ENCODE data around the gene NKX1-1.
"Not testable (repeated sequence)": the region's sequence is repeated elsewhere in the genome, so short reads cannot be mapped to it uniquely, and the experiment has no call there.

NKX1-1 gene

GRCh38 chr4:1373892-1374705 is 32.1 kb downstream of the NKX1-1 start:
- DNase-seq (ENCODE audit: low read depth in 2 of 2) = no peak

GRCh38 chr4:1372576-1372975 is 33.7 kb downstream of the NKX1-1 start:
- DNase-seq (ENCODE audit: low read depth in 2 of 2) = not testable (repeated sequence)

- DNase-seq (ENCODE audit: low read depth in 2 of 2) = no peak
Measured at GRCh38 chr4:1371176-1372165, 34.8 kb downstream of the NKX1-1 start.

DNA sequence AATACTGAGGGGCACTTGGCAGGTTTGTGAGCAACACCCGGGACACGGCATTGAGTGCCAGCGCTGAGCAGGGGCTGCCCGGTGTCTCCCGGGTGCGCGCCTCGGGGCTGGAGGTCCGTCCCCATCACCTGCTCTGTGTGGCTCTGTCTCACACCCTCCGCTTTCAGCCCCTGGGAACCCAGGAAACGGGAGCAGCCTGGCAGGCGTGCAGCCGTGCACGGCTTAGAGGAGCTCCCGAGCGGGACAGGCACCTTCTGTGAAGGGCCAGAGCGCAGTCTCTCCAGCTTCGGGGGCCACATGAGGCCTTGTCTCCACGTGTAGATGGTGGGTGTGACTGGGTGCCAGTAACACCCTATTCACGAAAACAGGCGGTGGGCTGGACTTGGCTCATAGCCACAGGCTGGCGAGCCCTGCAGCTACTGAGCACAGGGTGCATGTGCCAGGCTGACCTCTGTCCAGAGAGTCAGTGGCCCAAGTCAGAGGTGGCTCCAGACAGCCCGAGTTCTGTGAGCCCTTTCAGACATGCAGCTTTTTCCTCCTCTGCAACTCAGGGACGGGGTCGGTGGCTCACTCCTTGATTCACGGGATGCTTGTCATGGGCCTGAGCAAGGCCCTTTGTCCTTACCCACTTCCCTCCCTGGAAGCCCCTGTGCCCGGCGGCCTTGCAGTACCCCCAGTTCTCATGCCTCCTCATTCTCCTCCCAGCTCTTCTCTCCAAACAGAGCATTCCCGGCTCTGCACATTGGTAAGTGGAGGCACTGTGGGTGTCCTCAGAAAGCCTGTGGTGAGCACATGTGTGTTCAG is 35.7 kb downstream of the NKX1-1 start:
- no peak for DNase-seq (ENCODE audit: low read depth in 2 of 2)

DNA sequence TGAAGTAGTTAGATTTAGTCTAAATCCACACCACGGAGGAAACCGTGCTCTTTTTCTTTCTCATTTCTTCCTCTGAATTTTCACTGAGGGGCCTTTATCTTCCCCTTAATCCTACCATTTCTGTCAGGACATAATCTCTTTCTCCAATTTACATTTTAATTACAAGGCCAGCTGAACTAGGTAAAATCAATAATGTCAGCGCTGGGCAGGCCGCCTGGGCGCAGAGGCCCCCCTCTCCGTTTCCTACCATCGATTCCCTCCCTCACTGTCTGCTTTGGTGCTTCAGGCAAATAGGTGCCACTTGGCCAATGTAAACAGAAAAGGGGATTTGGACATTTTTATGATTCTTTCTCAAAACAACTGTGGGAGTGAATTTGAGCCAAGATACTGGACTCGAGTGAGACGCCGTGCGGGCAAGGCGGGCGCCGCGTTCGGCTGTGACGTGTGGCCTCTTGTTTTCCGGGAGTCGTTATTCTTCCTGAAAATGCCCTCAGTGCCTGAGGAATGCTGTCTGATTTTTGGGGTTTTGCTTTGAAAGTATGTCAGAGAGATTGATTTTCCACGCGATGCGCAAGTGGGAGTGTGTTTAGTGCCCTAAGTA is 36.7 kb downstream of the NKX1-1 start:
- no peak for DNase-seq (ENCODE audit: low read depth in 2 of 2)

- DNase-seq (ENCODE audit: low read depth in 2 of 2) = no peak
Measured at GRCh38 chr4:1369091-1369450, 37.2 kb downstream of the NKX1-1 start.

GRCh38 chr4:1368421-1369090 is 37.7 kb downstream of the NKX1-1 start:
- DNase-seq (ENCODE audit: low read depth in 2 of 2) = no peak

DNA sequence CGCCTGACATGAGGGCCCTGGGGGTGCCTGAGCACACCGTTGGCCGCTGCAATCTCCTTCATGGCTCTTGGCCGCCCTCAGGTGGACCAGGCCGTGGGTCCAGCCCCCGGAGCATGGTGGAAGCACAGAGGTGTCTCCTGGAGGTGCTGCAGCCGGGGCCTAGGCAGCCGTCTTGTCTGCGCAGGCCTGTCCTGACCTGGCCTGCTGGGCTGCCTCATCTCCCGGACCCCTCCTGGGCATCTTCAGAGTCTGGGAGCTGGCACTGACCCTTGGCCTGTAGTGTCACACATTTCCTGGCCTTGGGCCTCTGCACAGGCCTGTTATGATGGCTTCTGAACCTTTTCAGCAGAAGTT is 38.3 kb downstream of the NKX1-1 start:
- DNase-seq (ENCODE audit: low read depth in 2 of 2) = no peak

- no peak for DNase-seq (ENCODE audit: low read depth in 2 of 2)
Measured at GRCh38 chr4:1367230-1367935, 38.9 kb downstream of the NKX1-1 start.

- no peak for DNase-seq (ENCODE audit: low read depth in 2 of 2)
Measured at GRCh38 chr4:1366371-1367229, 39.6 kb downstream of the NKX1-1 start.

DNA sequence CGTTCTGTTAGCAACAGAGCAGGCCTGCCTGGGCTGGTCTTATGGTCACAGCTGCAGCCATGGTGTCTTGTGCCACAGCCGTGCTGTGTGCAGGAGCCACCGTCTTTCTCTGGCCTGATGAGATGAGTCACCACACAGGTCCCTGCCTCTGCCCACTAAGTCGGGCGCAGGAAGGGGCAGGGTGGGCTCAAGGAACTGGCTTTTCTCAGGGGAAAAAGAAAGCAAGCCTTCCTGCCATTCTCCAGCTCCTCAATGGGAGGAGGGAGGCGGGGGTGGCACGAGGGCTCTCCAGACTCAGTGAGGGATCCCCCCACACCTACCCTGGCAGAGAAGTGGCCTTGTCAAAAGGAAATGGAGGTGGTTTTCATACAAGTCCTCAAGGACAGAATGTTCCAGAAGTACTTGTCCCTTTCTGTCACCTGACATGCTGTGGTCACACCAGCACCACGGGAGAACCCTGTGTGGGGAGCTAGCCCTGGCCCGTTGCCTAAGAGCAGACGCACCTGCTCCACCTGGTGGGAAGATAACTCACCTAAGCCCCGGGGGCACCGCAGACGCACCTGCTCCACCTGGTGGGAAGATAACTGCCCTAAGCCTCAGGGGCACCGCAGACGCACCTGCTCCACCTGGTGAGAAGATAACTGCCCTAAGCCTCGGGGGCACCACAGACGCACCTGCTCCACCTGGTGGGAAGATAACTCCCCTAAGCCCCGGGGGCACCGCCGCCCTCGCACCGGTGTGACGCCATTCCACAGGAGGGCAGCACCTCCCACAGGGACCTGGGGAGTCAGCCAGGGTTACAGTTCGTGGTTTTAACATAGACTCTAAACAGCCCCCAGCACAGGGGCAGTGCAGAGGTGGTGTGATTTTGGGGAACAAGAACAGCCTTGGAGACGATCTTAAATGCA is 40.7 kb downstream of the NKX1-1 start:
- no peak for DNase-seq (ENCODE audit: low read depth in 2 of 2)

DNA sequence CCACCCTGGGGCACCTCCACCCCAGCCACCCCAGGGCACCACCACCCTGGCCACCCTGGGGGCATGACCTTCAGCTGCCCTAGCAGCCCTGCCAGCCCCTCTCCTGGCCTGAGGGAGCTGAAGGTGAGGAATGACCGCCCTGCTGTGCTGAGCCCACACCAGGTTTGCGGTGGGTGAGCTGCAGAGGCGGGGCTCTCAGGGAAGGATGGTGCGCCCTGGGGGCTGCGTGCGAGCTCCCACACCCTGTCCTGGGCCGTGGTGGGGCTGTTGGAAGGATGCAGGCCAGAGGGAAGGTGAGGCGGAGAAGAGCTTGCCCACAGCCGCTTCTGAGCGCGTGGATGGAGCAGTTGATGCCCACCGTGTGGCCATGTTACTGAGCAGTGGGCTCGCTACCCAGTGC is 41.5 kb downstream of the NKX1-1 start:
- no peak for DNase-seq (ENCODE audit: low read depth in 2 of 2)

GRCh38 chr4:1364217-1364616 is 42.0 kb downstream of the NKX1-1 start:
- DNase-seq (ENCODE audit: low read depth in 2 of 2) = no peak

- no peak for DNase-seq (ENCODE audit: low read depth in 2 of 2)
Measured at GRCh38 chr4:1363513-1363912, 42.7 kb downstream of the NKX1-1 start.

GRCh38 chr4:1362521-1362920 is 43.7 kb downstream of the NKX1-1 start:
- DNase-seq (ENCODE audit: low read depth in 2 of 2) = no peak

DNA sequence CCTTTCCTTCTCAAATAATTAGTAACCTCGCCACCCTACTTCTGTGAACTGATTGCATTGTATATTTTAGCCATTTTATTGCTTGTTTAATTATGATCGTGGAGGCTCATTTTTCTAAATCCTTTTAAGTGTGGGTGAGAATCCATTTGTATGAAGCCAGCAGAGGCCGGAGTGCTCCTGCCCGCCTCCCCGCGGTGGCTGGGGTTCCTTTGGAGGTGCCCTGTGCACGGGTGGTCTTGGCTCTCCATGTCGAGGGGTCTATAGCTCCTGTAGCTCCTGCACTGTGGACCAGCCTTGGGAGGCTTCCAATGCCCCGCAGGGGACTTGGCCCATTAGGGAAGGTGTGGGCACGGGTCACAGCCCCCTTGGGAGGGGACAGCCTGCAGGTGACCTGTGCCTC is 44.2 kb downstream of the NKX1-1 start:
- no peak for DNase-seq (ENCODE audit: low read depth in 2 of 2)

- no peak for DNase-seq (ENCODE audit: low read depth in 2 of 2)
Measured at GRCh38 chr4:1361431-1361830, 44.8 kb downstream of the NKX1-1 start.

Data from stimulated activated CD4-positive, alpha-beta T cell treated with anti-CD3 and anti-CD28 coated beads, Interleukin-12 subunit alpha, Interleukin-12 subunit beta, amount 100 ng/mL, for 24 hours (primary cell).